SK-N-SH treated with all-trans-retinoic acid at 6 μM for 48 hours (cell line): Measurements from ENCODE around the gene KLF18.

Experiments
- ATAC-seq: fragments of 200-7000 bp; cut with Tn5 transposase; 3 replicates; pipeline ENCODE4 v1.9.1; 2020; ENCODE audit warnings: mild to moderate bottlenecking, moderate library complexity
- ARNTL ChIP-seq: fragments of 450-650 bp; formaldehyde crosslinking; IDR thresholded peaks from 2 replicates; pipeline ENCODE4 v1.5.0; 2020; ENCODE audit warnings: low read depth, mild to moderate bottlenecking, moderate library complexity, borderline replicate concordance
- BACH2 ChIP-seq: fragments of 250-450 bp; sonication (Bioruptor Pico); IDR thresholded peaks from 2 replicates; pipeline ENCODE4 v1.9.0; 2021; ENCODE audit warnings: mild to moderate bottlenecking, borderline replicate concordance
- CREB5 ChIP-seq: fragments of 250-450 bp; sonication (Bioruptor Pico); IDR thresholded peaks from 2 replicates; pipeline ENCODE4 v1.5.1; 2020; ENCODE audit warnings: low read depth, mild to moderate bottlenecking, moderate library complexity
- CSDC2 ChIP-seq: fragments of 250-450 bp; sonication (Bioruptor Pico); IDR thresholded peaks from 2 replicates; pipeline ENCODE4 v1.5.0; 2020; ENCODE audit warnings: mild to moderate bottlenecking, moderate library complexity
- CSRNP3 ChIP-seq: fragments of 250-450 bp; sonication (Bioruptor Pico); IDR thresholded peaks from 2 replicates; pipeline ENCODE4 v1.5.1; 2021; ENCODE audit warnings: mild to moderate bottlenecking, moderate library complexity
- ESRRG ChIP-seq: fragments of 250-450 bp; sonication (Bioruptor Pico); IDR thresholded peaks from 2 replicates; pipeline ENCODE4 v1.6.1; 2021; ENCODE audit warnings: mild to moderate bottlenecking
- GLIS3 ChIP-seq: fragments of 250-450 bp; sonication (Bioruptor Pico); IDR thresholded peaks from 2 replicates; pipeline ENCODE4 v1.5.0; 2020; ENCODE audit warnings: mild to moderate bottlenecking, moderate library complexity
- ISL1 ChIP-seq: fragments of 250-450 bp; sonication (Bioruptor Pico); IDR thresholded peaks from 2 replicates; pipeline ENCODE4 v2.1.2; 2022; ENCODE audit warnings: mild to moderate bottlenecking, moderate library complexity
- OSR1 ChIP-seq: fragments of 250-450 bp; sonication (Bioruptor Pico); IDR thresholded peaks from 2 replicates; pipeline ENCODE4 v1.8.0; 2022; ENCODE audit warnings: moderate library complexity, mild to moderate bottlenecking, inconsistent platforms
- PATZ1 ChIP-seq: fragments of 250-450 bp; sonication (Bioruptor Pico); IDR thresholded peaks from 2 replicates; pipeline ENCODE4 v1.8.0; 2020; ENCODE audit warnings: mild to moderate bottlenecking, moderate library complexity, borderline replicate concordance
- PPARA ChIP-seq: fragments of 250-450 bp; sonication (Bioruptor Pico); IDR thresholded peaks from 2 replicates; pipeline ENCODE4 v1.5.0; 2020; ENCODE audit warnings: mild to moderate bottlenecking, borderline replicate concordance
- RARB ChIP-seq: fragments of 250-450 bp; sonication (Bioruptor Pico); IDR thresholded peaks from 2 replicates; pipeline ENCODE4 v1.8.0; 2021; ENCODE audit warnings: mild to moderate bottlenecking, moderate library complexity
- SNAI2 ChIP-seq: fragments of 250-450 bp; sonication (Bioruptor Pico); IDR thresholded peaks from 2 replicates; pipeline ENCODE4 v1.5.0; 2020; ENCODE audit warnings: mild to moderate bottlenecking, moderate library complexity
- TCF4 ChIP-seq: fragments of 250-450 bp; sonication (Bioruptor Pico); IDR thresholded peaks from 2 replicates; pipeline ENCODE4 v1.8.0; 2021; ENCODE audit warnings: mild to moderate bottlenecking, moderate library complexity, borderline replicate concordance
- TOX ChIP-seq: fragments of 250-450 bp; sonication (Bioruptor Pico); IDR thresholded peaks from 2 replicates; pipeline ENCODE4 v1.8.0; 2021; ENCODE audit warnings: mild to moderate bottlenecking, moderate library complexity, borderline replicate concordance
- TSHZ2 ChIP-seq: fragments of 250-450 bp; sonication (Bioruptor Pico); IDR thresholded peaks from 2 replicates; pipeline ENCODE4 v1.5.0; 2020; ENCODE audit warnings: mild to moderate bottlenecking, moderate library complexity
- ZC3H10 ChIP-seq: fragments of 250-450 bp; sonication (Bioruptor Pico); IDR thresholded peaks from 2 replicates; pipeline ENCODE4 v1.5.1; 2021; ENCODE audit warnings: mild to moderate bottlenecking, moderate library complexity
- ZFP3 ChIP-seq: fragments of 250-450 bp; sonication (Bioruptor Pico); IDR thresholded peaks from 2 replicates; pipeline ENCODE4 v1.5.0; 2020; ENCODE audit warnings: mild to moderate bottlenecking, moderate library complexity
- ZFP30 ChIP-seq: fragments of 450-650 bp; formaldehyde crosslinking; IDR thresholded peaks from 2 replicates; pipeline ENCODE4 v1.5.0; 2022; ENCODE audit warnings: mild to moderate bottlenecking, moderate library complexity
- ZNF565 ChIP-seq: fragments of 450-650 bp; formaldehyde crosslinking; conservative IDR thresholded peaks from 2 replicates; pipeline ENCODE4 v1.5.0; 2020; ENCODE audit warnings: low read depth, mild to moderate bottlenecking, moderate library complexity
- ZNF70 ChIP-seq: fragments of 450-650 bp; formaldehyde crosslinking; IDR thresholded peaks from 2 replicates; pipeline ENCODE4 v1.5.0; 2020; ENCODE audit warnings: mild to moderate bottlenecking, moderate library complexity
- ZNF8 ChIP-seq: fragments of 450-650 bp; formaldehyde crosslinking; IDR thresholded peaks from 2 replicates; pipeline ENCODE4 v1.5.0; 2020; ENCODE audit warnings: mild to moderate bottlenecking, moderate library complexity
- TF ChIP-seq, protein P1 (sequence below): fragments of 250-450 bp; sonication (Bioruptor Pico); IDR thresholded peaks from 2 replicates; pipeline ENCODE4 v1.8.0; 2021; ENCODE audit warnings: low read depth, mild to moderate bottlenecking, moderate library complexity, borderline replicate concordance

Gene KLF18

DNA sequence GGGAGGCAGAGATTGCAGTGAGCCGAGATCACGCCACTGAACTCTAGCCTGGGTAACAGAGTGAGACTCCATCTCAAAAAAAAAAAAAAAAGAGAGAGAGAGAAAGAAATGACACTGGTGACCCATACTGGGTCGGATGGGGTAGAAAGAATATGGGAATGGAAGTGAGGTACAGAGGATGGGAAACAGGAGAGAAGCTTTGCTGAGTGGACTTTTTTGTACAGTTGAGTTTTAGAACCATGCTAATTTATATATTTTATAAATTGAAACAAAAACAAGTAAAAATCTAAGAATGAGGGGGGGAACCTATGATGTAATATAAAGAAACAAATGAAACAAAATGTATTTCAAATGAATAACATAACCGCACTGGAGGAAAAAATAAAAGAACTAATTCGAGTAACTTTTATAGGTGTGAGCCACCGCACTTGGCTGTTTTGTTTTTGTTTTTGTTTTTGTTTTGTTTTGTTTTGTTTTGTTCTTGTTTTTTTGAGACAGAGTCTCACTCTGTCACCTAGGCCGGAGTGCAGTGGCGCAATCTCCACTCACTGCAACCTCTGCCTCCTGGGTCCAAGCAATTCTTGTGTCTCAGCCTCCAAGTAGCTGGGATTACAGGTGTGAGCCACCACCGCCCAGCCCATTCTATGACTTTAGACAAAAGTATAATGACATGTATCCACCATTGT, 41.1 kb downstream of the KLF18 start:
- TF ChIP-seq ARNTL (CRISPR knock-in tag), result no peak
- TF ChIP-seq ZNF70, result no peak
- TF ChIP-seq CREB5 (CRISPR knock-in tag), result no peak
- TF ChIP-seq ZFP30 (CRISPR knock-in tag), result no peak
- TF ChIP-seq RARB (CRISPR knock-in tag), result no peak
- TF ChIP-seq PPARA, result no peak
- no peak for TF ChIP-seq CSRNP3 (CRISPR knock-in tag)
- no peak for TF ChIP-seq TCF4 (CRISPR knock-in tag)
- no peak for TF ChIP-seq BACH2 (CRISPR knock-in tag)
- TF ChIP-seq SNAI2, result no peak
- TF ChIP-seq TOX (CRISPR knock-in tag), result no peak
- no peak for TF ChIP-seq OSR1 (CRISPR knock-in tag)
- TF ChIP-seq ZNF565, result no peak
- TF ChIP-seq, all 23 proteins: peak for 0
- ATAC-seq, result no peak

DNA sequence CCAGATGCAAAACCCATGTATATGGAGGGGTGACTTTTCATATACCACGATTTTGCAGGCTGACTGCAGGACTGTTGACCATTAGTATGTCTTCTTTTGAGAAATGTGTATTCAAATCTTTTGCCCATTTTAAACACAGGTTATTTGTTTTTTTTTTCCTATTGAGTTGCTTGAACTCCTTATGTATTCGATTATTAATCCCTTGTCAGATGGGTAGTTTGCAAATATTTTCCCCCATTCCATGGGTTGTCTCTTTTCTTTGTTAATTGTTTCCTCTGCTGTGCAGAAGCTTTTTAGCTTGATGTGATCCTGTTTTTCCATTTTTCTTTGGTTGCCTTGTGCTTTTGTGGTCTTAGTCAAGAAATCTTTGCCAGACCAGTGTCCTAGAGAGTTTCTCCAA, 47.4 kb downstream of the KLF18 start:
- no peak for ATAC-seq
- TF ChIP-seq ISL1 (no peak), CREB5 (CRISPR knock-in tag) (no peak), PATZ1 (no peak), TSHZ2 (no peak), TCF4 (CRISPR knock-in tag) (no peak), OSR1 (CRISPR knock-in tag) (no peak), PPARA (no peak), TOX (CRISPR knock-in tag) (no peak), BACH2 (CRISPR knock-in tag) (no peak), CSDC2 (CRISPR knock-in tag) (no peak), ARNTL (CRISPR knock-in tag) (no peak), RARB (CRISPR knock-in tag) (no peak), ESRRG (CRISPR knock-in tag) (no peak), ZFP30 (CRISPR knock-in tag) (no peak), ZNF8 (no peak), GLIS3 (CRISPR knock-in tag) (no peak), ZNF565 (no peak), ZFP3 (no peak), ZC3H10 (CRISPR knock-in tag) (no peak)
- TF ChIP-seq, protein P1, sequence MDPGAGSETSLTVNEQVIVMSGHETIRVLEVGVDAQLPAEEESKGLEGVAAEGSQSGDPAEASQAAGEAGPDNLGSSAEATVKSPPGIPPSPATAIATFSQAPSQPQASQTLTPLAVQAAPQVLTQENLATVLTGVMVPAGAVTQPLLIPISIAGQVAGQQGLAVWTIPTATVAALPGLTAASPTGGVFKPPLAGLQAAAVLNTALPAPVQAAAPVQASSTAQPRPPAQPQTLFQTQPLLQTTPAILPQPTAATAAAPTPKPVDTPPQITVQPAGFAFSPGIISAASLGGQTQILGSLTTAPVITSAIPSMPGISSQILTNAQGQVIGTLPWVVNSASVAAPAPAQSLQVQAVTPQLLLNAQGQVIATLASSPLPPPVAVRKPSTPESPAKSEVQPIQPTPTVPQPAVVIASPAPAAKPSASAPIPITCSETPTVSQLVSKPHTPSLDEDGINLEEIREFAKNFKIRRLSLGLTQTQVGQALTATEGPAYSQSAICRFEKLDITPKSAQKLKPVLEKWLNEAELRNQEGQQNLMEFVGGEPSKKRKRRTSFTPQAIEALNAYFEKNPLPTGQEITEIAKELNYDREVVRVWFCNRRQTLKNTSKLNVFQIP (CRISPR knock-in tag), result no peak
- TF ChIP-seq, all 23 proteins: peak for 0
